H1 (cell line): Measurements from ENCODE around the gene ARMH2. TPM values are rescaled to one million over a fixed set of nuclear protein-coding genes. Genes with fewer than 3 reads are reported as not detected.

Experiments
- CTCF ChIA-PET: fragments of 300-600 bp; sonication (Branson Sonifier 250); formaldehyde crosslinking; loops from one replicate; lab custom pipeline; 2021; ENCODE audit not compliant: partially characterized antibody; lab: Charles Lee
- POLR2A ChIA-PET: fragments of 300-600 bp; sonication (Branson Sonifier 250); formaldehyde crosslinking; loops from one replicate; lab custom pipeline; 2021; ENCODE audit warnings: inconsistent platforms; ENCODE audit not compliant: partially characterized antibody; lab: Charles Lee
- DNase-seq, 2 experiments: peaks; one replicate each; pipeline versions ENCODE4 v3.0.0 to v3.0.0-alpha.2; 2010 to 2022; ENCODE audit warnings: low spot score in 2 of 2, low read depth in 1 of 2, mixed read lengths in 1 of 2
- FAIRE-seq: peaks from 2 replicates; lab custom pipeline; 2011; peaks lifted over from hg19 to GRCh38; lab: Jason Lieb, UNC
- H2AFZ ChIP-seq: 2 replicates; pipeline ENCODE4 v1.8.1; 2012; ENCODE audit warnings: low read length, inconsistent platforms
- H2AK5ac ChIP-seq: 2 replicates; pipeline ENCODE4 v1.6.1; 2013; ENCODE audit warnings: low read depth, low read length
- H2BK120ac ChIP-seq: replicated peaks from 2 replicates; pipeline ENCODE3; 2013; ENCODE audit warnings: low read depth, low read length, inconsistent platforms
- H2BK12ac ChIP-seq: 2 replicates; pipeline ENCODE4 v1.6.1; 2013; ENCODE audit warnings: low read depth, low read length
- H2BK15ac ChIP-seq: 2 replicates; pipeline ENCODE4 v1.6.1; 2013; ENCODE audit warnings: low read length
- H2BK20ac ChIP-seq: 2 replicates; pipeline ENCODE4 v1.6.1; 2013; ENCODE audit warnings: low read length
- H2BK5ac ChIP-seq: 2 replicates; pipeline ENCODE4 v1.6.1; 2013; ENCODE audit warnings: low read depth, low read length
- H3K14ac ChIP-seq: 2 replicates; pipeline ENCODE4 v1.6.1; 2013; ENCODE audit warnings: inconsistent platforms; ENCODE audit not compliant: insufficient read length
- H3K18ac ChIP-seq: 2 replicates; pipeline ENCODE4 v1.6.1; 2013; ENCODE audit warnings: low read length; ENCODE audit errors: extremely low read depth
- H3K23ac ChIP-seq: 2 replicates; pipeline ENCODE4 v1.6.1; 2013; ENCODE audit warnings: inconsistent platforms; ENCODE audit not compliant: insufficient read length
- H3K23me2 ChIP-seq: 2 replicates; pipeline ENCODE4 v1.6.1; 2013; ENCODE audit warnings: low read depth, low read length
- H3K27ac ChIP-seq: 2 replicates; pipeline ENCODE4 v1.6.1; 2011; ENCODE audit warnings: low read depth, low read length, inconsistent platforms
- H3K27me3 ChIP-seq, 4 experiments: replicated peaks in 1 of 4; 1 replicate in 1 of 4; 2 replicates in 3 of 4; pipeline versions ENCODE4 v1.6.1 to v1.8.1; 2011 to 2013; ENCODE audit warnings: low read length in 3 of 4, mild to moderate bottlenecking in 3 of 4, inconsistent platforms in 2 of 4, mixed read lengths in 2 of 4, moderate library complexity in 1 of 4; ENCODE audit not compliant: control insufficient read depth in 3 of 4, insufficient read depth in 3 of 4; ENCODE audit errors: extremely low read depth in 1 of 4
- H3K36me3 ChIP-seq, 4 experiments: 2 replicates each; pipeline versions ENCODE4 v1.6.1 to v1.8.1; 2011 to 2013; ENCODE audit warnings: mild to moderate bottlenecking in 4 of 4, low read length in 3 of 4, moderate library complexity in 2 of 4, control low read depth in 1 of 4, inconsistent platforms in 1 of 4; ENCODE audit not compliant: insufficient read depth in 4 of 4, control insufficient read depth in 2 of 4
- H3K4ac ChIP-seq: replicated peaks from 2 replicates; pipeline ENCODE3; 2013; ENCODE audit warnings: low read length, low read depth, mixed read lengths, inconsistent platforms; ENCODE audit not compliant: insufficient read length
- H3K4me1 ChIP-seq, 4 experiments: replicated peaks in 1 of 4; 1 replicate in 1 of 4; 2 replicates in 3 of 4; pipeline versions ENCODE4 v1.6.1 to v1.8.1; 2011 to 2013; ENCODE audit warnings: low read length in 3 of 4, inconsistent platforms in 2 of 4, mixed read lengths in 1 of 4; ENCODE audit not compliant: insufficient read depth in 4 of 4, control insufficient read depth in 3 of 4
- H3K4me2 ChIP-seq, 2 experiments: 2 replicates each; pipeline versions ENCODE4 v1.6.1 to v1.8.1; 2011 to 2013; ENCODE audit warnings: low read depth in 2 of 2, low read length in 2 of 2, control low read depth in 1 of 2, inconsistent platforms in 1 of 2, mild to moderate bottlenecking in 1 of 2; ENCODE audit not compliant: insufficient read depth in 1 of 2
- H3K4me3 ChIP-seq, 4 experiments: fragments of 200-600, 300-600 bp in 1 of 4; sonication (generic), shearing (Covaris generic), sonication (Bioruptor Twin) in 1 of 4; 2 replicates each; pipeline versions ENCODE4 v1.5.1 to v1.8.1; 2011 to 2016; ENCODE audit warnings: low read length in 4 of 4, low read depth in 3 of 4, control low read depth in 2 of 4, inconsistent platforms in 2 of 4, mild to moderate bottlenecking in 2 of 4, mixed read lengths in 1 of 4, moderate library complexity in 1 of 4; ENCODE audit not compliant: insufficient read depth in 2 of 4; ENCODE audit errors: extremely low read depth in 1 of 4
- H3K56ac ChIP-seq: replicated peaks from 2 replicates; pipeline ENCODE3; 2013; ENCODE audit warnings: low read depth, mild to moderate bottlenecking, mixed read lengths, low read length, inconsistent platforms; ENCODE audit not compliant: insufficient read length
- H3K79me1 ChIP-seq: 2 replicates; pipeline ENCODE4 v1.6.1; 2013; ENCODE audit warnings: low read depth, low read length, control low read depth
- H3K79me2 ChIP-seq, 2 experiments: 2 replicates each; pipeline versions ENCODE4 v1.6.1 to v1.8.1; 2012 to 2013; ENCODE audit warnings: low read length in 2 of 2, mild to moderate bottlenecking in 2 of 2, inconsistent platforms in 1 of 2; ENCODE audit not compliant: insufficient read depth in 2 of 2, control insufficient read depth in 1 of 2
- H3K9ac ChIP-seq, 4 experiments: replicated peaks in 1 of 4; 1 replicate in 1 of 4; 2 replicates in 3 of 4; pipeline versions ENCODE4 v1.6.1 to v1.8.1; 2011 to 2013; ENCODE audit warnings: low read depth in 3 of 4, low read length in 3 of 4, control low read depth in 2 of 4, mild to moderate bottlenecking in 2 of 4, moderate library complexity in 2 of 4, inconsistent platforms in 1 of 4; ENCODE audit errors: extremely low read depth in 1 of 4
- H3K9me3 ChIP-seq, 2 experiments: 2 replicates each; pipeline versions ENCODE4 v1.6.1 to v1.8.1; 2012 to 2013; ENCODE audit warnings: mild to moderate bottlenecking in 2 of 2, moderate library complexity in 2 of 2, control low read depth in 1 of 2, inconsistent platforms in 1 of 2, low read depth in 1 of 2, low read length in 1 of 2, mixed read lengths in 1 of 2; ENCODE audit not compliant: insufficient read depth in 2 of 2
- H4K20me1 ChIP-seq, 2 experiments: replicated peaks in 1 of 2; 2 replicates each; pipeline versions ENCODE3 to v1.8.1; 2011 to 2013; ENCODE audit warnings: inconsistent platforms in 2 of 2, low read length in 2 of 2, mild to moderate bottlenecking in 1 of 2; ENCODE audit not compliant: insufficient read depth in 2 of 2, control insufficient read depth in 1 of 2
- H4K5ac ChIP-seq: 2 replicates; pipeline ENCODE4 v1.6.1; 2013; ENCODE audit warnings: low read length, low read depth, mixed read lengths, inconsistent platforms; ENCODE audit not compliant: insufficient read length
- H4K8ac ChIP-seq: 2 replicates; pipeline ENCODE4 v1.8.0; 2013; ENCODE audit warnings: mild to moderate bottlenecking, moderate library complexity, low read length, inconsistent platforms; ENCODE audit not compliant: insufficient read depth; ENCODE audit errors: extremely low read depth
- H4K91ac ChIP-seq: replicated peaks from 2 replicates; pipeline ENCODE3; 2013; ENCODE audit warnings: low read length, mixed read lengths, inconsistent platforms; ENCODE audit not compliant: insufficient read length
- HDAC2 ChIP-seq, 2 experiments: fragments of 300-600 bp in 1 of 2; sonication (generic) in 1 of 2; IDR thresholded peaks; 2 replicates each; pipeline ENCODE4 v1.6.1; 2011 to 2012; ENCODE audit warnings: low read depth in 2 of 2, low read length in 2 of 2, mild to moderate bottlenecking in 2 of 2, moderate library complexity in 2 of 2, borderline replicate concordance in 1 of 2, inconsistent platforms in 1 of 2
- KDM1A ChIP-seq: fragments of 200-600, 300-600 bp; sonication (generic); IDR thresholded peaks from 2 replicates; pipeline ENCODE4 v1.7.1; 2016; ENCODE audit warnings: mild to moderate bottlenecking, low read length, borderline replicate concordance
- MAFK ChIP-seq: IDR thresholded peaks from 2 replicates; pipeline ENCODE4 v1.6.1; 2012; ENCODE audit warnings: low read depth, mild to moderate bottlenecking, improper control_type of control experiment, low read length
- NANOG ChIP-seq: IDR thresholded peaks from 2 replicates; pipeline ENCODE4 v1.6.1; 2011; ENCODE audit warnings: low read length, low read depth, mild to moderate bottlenecking, inconsistent platforms; ENCODE audit not compliant: insufficient read depth, poor library complexity, severe bottlenecking
- RXRA ChIP-seq: IDR thresholded peaks from 2 replicates; pipeline ENCODE4 v1.6.1; 2011; ENCODE audit warnings: low read depth, mild to moderate bottlenecking, low read length, moderate library complexity; ENCODE audit not compliant: insufficient read depth
- TAF7 ChIP-seq: optimal IDR thresholded peaks from 2 replicates; pipeline ENCODE3; 2011; ENCODE audit warnings: low read depth, mild to moderate bottlenecking, inconsistent platforms, low read length, moderate library complexity, borderline replicate concordance
- TEAD4 ChIP-seq: IDR thresholded peaks from 2 replicates; pipeline ENCODE4 v1.6.1; 2012; ENCODE audit warnings: low read depth, low read length, inconsistent platforms, mixed read lengths
- WGBS, 2 experiments: shearing (Covaris generic) in 1 of 2; methylation state at CpG; one replicate each; pipeline versions ENCODE4 v1.1.6 to v1.1.7; 2013 to 2015; ENCODE audit warnings: low lambda C conversion rate in 2 of 2, mixed read lengths in 2 of 2, inconsistent platforms in 1 of 2, low coverage in 1 of 2, missing lambda C conversion rate in 1 of 2; ENCODE audit not compliant: insufficient replicate concordance in 2 of 2, insufficient coverage in 1 of 2, insufficient read length in 1 of 2; ENCODE audit errors: extremely low coverage in 1 of 2, missing lambda C conversion rate in 1 of 2; 5-methylcytosine and 5-hydroxymethylcytosine counted together
- long read RNA-seq, 2 experiments: library from RNA in 1 of 2; library from capped mRNA in 1 of 2; stranded (forward); transcript quantifications; one replicate each; pipeline ENCODE4 v2.0.0, GENCODE V29; 2021; ENCODE audit warnings: inconsistent platforms in 1 of 2
- polyA minus RNA-seq, 3 experiments: library from RNA; depleted of rRNA, polyadenylated mRNA; stranded (reverse); fragments of >200 nt; gene quantifications; 1 replicate in 2 of 3; 2 replicates in 1 of 3; pipeline ENCODE4 v1.2.3, GENCODE V29; 2011
- polyA plus RNA-seq, 7 experiments: library from polyadenylated mRNA; depleted of rRNA in 3 of 7; stranded (reverse) in 5 of 7; unstranded in 2 of 7; fragments of >200 nt in 5 of 7; fragments of 200-250 nt in 2 of 7; gene quantifications; 1 replicate in 5 of 7; 2 replicates in 1 of 7; 4 replicates in 1 of 7; pipeline versions ENCODE4 v1.2.1 to v1.2.3, GENCODE V29; 2011 to 2013; ENCODE audit warnings: missing spikeins in 2 of 7, mixed read lengths in 2 of 7
- total RNA-seq: library from RNA; stranded (reverse); fragmentation: NEBNext Ultra II Directional; extraction: Animal tissue kit (Norgen Biotek cat#: 25700); gene quantifications from 2 replicates; pipeline ENCODE4 v1.2.1, GENCODE V29; 2021
- TF ChIP-seq, protein P1 (sequence below): IDR thresholded peaks from 2 replicates; pipeline ENCODE4 v1.6.1; 2012; ENCODE audit warnings: inconsistent platforms

The ARMH2 gene
- total RNA-seq (not detected in 2 replicates), polyA plus RNA-seq (2011; rRNA removed) (not detected in 2 replicates), polyA minus RNA-seq (2011; rRNA and poly(A)+ RNA removed) (not detected in 2 replicates)
- polyA plus RNA-seq (2011; cell fraction: cytosol; rRNA removed) = not detected
- not detected for polyA plus RNA-seq (2011; cell fraction: nucleus; rRNA removed)
- not detected in 4 replicates for polyA plus RNA-seq (2012, experiment 1 of 2)
- not detected for polyA plus RNA-seq (2012, experiment 2 of 2)
- polyA plus RNA-seq (2013, experiment 1 of 2) = not detected
- not detected for polyA plus RNA-seq (2013, experiment 2 of 2)
- polyA minus RNA-seq (2011; cell fraction: cytosol; rRNA and poly(A)+ RNA removed) = not detected
- not detected for polyA minus RNA-seq (2011; cell fraction: nucleus; rRNA and poly(A)+ RNA removed)
- long read RNA-seq, experiment 1 = 0 reads
- long read RNA-seq, experiment 2 = 0 reads

DNA sequence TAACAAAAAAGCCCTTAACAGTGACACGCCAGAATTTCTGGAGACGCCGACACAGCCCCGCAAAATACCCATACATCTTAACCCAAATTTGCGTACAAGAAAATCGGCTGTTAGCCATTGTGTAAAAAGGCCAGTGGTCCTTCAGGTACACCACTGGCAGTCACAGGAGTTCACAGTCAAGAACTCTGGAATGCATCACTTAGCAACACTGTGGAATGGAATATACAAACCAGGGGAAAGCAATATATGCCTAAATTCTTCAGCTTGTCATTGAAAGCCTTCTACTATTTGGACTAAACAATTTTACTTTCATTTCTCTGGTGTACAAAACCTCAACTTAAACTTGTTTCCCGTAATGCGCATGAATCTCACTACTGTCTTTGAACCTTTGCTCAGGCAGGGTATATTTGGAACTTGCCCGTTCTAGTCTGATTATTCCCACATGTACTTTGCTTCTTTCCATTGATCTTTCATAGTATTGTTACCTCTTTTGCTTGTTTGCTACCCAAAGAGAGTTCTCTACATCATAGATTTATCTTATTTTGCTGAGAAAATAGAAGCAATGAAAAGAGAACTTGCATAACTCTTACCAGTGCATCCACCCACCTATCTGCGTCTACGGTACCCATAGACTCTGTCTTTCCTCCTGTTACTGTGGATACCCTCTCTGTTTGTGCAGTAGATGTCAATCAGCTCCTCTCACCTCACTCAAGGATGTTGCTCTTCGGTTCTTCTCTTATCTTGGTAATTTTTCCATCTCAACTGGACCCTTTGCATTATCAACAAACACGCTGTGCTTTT lies at the start of gene ARMH2:
Gene ARMH2 (minus strand): TSS at position 178 of the 801 bp plus-strand sequence. CDS start 60 bp downstream, at position 118.
- no peaks in the 10 kb centered on the region for H3K79me1 ChIP-seq
- no peak within 1 kb of the TSS for H2AK5ac ChIP-seq
- H3K9ac ChIP-seq = no peak within 1 kb of the TSS
- no peaks in the 10 kb centered on the region for H3K27me3 ChIP-seq
- H3K18ac ChIP-seq = no peak within 1 kb of the TSS
- H3K14ac ChIP-seq = no peak within 1 kb of the TSS
- FAIRE-seq = no peak
- 93% methylated on average over 13 of the region's 13 CpGs; no CpG with 5 or more reads in 1 of the 2 experiments for WGBS, 2 experiments
- no peak within 1 kb of the TSS for H3K56ac ChIP-seq
- no peak within 1 kb of the TSS for H3K23ac ChIP-seq
- no peak within 1 kb of the TSS for H4K8ac ChIP-seq
- no peak within 1 kb of the TSS for H4K91ac ChIP-seq
- H3K4me3 ChIP-seq = no peak within 1 kb of the TSS
- H2AFZ ChIP-seq = no peak within 1 kb of the TSS
- ChIA-PET CTCF (interaction anchor here (0.7 to 1.9 kb wide), 6 partner anchors 12 to 271 kb away, joined by 3 to 5 read pairs (median 3); no protein-coding TSS in a partner anchor), POLR2A (interaction anchor here (1.8 kb wide), 1 partner anchor 13 kb away, joined by 6 read pairs; no protein-coding TSS in a partner anchor)
- H4K20me1 ChIP-seq = no peaks in the 10 kb centered on the region
- no peak within 1 kb of the TSS for H2BK15ac ChIP-seq
- H3K79me2 ChIP-seq = no peaks in the 10 kb centered on the region
- H2BK120ac ChIP-seq = no peak within 1 kb of the TSS
- H2BK20ac ChIP-seq = no peak within 1 kb of the TSS; the same call in 1 of the 2 replicates
- H3K9me3 ChIP-seq = no peaks in the 10 kb centered on the region
- peaks cover 0 to 5% (median 0%) of the 10 kb centered on the region in 4 experiments; a peak in 2 of 7 replicates for H3K4me1 ChIP-seq
- H2BK12ac ChIP-seq = no peak within 1 kb of the TSS
- H2BK5ac ChIP-seq = no peak within 1 kb of the TSS
- no peak within 1 kb of the TSS for H3K4ac ChIP-seq
- H3K23me2 ChIP-seq = no peaks in the 10 kb centered on the region
- no peak within 1 kb of the TSS for H4K5ac ChIP-seq
- no peak for DNase-seq
- no peak within 1 kb of the TSS for H3K4me2 ChIP-seq
- no peak within 1 kb of the TSS for H3K27ac ChIP-seq
- H3K36me3 ChIP-seq = no peaks in the 10 kb centered on the region
- TF ChIP-seq TAF7 = no peak
- no peak for TF ChIP-seq HDAC2 (IDR thresholded peaks at IDR 0.05; ENCODE audit: borderline replicate concordance in 1 of 2, low read depth in 2 of 2, low read length in 2 of 2)
- TF ChIP-seq NANOG = no peak
- TF ChIP-seq, protein P1, sequence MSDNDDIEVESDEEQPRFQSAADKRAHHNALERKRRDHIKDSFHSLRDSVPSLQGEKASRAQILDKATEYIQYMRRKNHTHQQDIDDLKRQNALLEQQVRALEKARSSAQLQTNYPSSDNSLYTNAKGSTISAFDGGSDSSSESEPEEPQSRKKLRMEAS = no peak
- no peak for TF ChIP-seq MAFK
- no peak for TF ChIP-seq KDM1A
- no peak for TF ChIP-seq RXRA
- TF ChIP-seq TEAD4 = no peak
